ENCODE data around the gene LRMDA. TPM values are rescaled to one million over a fixed set of nuclear protein-coding genes. Genes with fewer than 3 reads are reported as not detected.

Gene LRMDA
- total RNA-seq, 1 donor from 2014 or later, result 29.9 TPM

GRCh38 chr10:76026905-76027304 lies 595.5 kb downstream of the LRMDA start:
- no peak for DNase-seq
- TF ChIP-seq CTCF (IDR thresholded peaks at IDR 0.05), result no peak
- no peaks in the 10 kb centered on the region for H3K27me3 ChIP-seq (ENCODE audit: low read depth)
- no peaks in the 10 kb centered on the region for H3K4me1 ChIP-seq
- intact Hi-C loops (cut with DNase I), result loop anchor here (5.0 kb wide), 1 partner anchor 620 kb away; no protein-coding TSS in a partner anchor
- H3K36me3 ChIP-seq, result no peaks in the 10 kb centered on the region
- H3K27ac ChIP-seq, result no peak overlapping the region
- no peak overlapping the region for H3K4me3 ChIP-seq
- H3K9me3 ChIP-seq, result no peaks in the 10 kb centered on the region
- peak; percentile 50 to 60 for ATAC-seq

GRCh38 chr10:76029782-76030181 lies 598.4 kb downstream of the LRMDA start:
- no peak for ATAC-seq
- intact Hi-C loops (cut with DNase I), result loop anchor here (5.0 kb wide), 1 partner anchor 622 kb away; no protein-coding TSS in a partner anchor
- no peaks in the 10 kb centered on the region for H3K9me3 ChIP-seq

GRCh38 chr10:76031099-76031498 lies 599.7 kb downstream of the LRMDA start:
- no peak for DNase-seq
- Histone ChIP-seq H3K27ac (no peak overlapping the region), H3K4me3 (no peak overlapping the region), H3K36me3 (no peaks in the 10 kb centered on the region), H3K4me1 (peaks cover 30% of the 10 kb centered on the region), H3K9me3 (no peaks in the 10 kb centered on the region), H3K27me3 (ENCODE audit: low read depth) (no peaks in the 10 kb centered on the region)
- intact Hi-C loops (cut with DNase I), result no loop called here
- TF ChIP-seq CTCF (IDR thresholded peaks at IDR 0.05), result no peak
- ATAC-seq, result no peak

More at GRCh38 chr10:76029782-76030181, 598.4 kb downstream of the LRMDA start:
- no peak for TF ChIP-seq CTCF (IDR thresholded peaks at IDR 0.05)
- no peaks in the 10 kb centered on the region for H3K36me3 ChIP-seq
- H3K4me1 ChIP-seq, result peaks cover 17% of the 10 kb centered on the region
- no peak overlapping the region for H3K4me3 ChIP-seq
- DNase-seq, result no peak
- H3K27me3 ChIP-seq (ENCODE audit: low read depth), result no peaks in the 10 kb centered on the region
- H3K27ac ChIP-seq, result no peak overlapping the region

- TF ChIP-seq CTCF (IDR thresholded peaks at IDR 0.05), result no peak
- Histone ChIP-seq H3K4me3 (no peak overlapping the region), H3K36me3 (no peaks in the 10 kb centered on the region), H3K27ac (no peak overlapping the region), H3K4me1 (peaks cover 32% of the 10 kb centered on the region), H3K9me3 (no peaks in the 10 kb centered on the region), H3K27me3 (ENCODE audit: low read depth) (no peaks in the 10 kb centered on the region)
- intact Hi-C loops (cut with DNase I), result no loop called here
- DNase-seq, result no peak
- no peak for ATAC-seq
These were observed 600.6 kb downstream of the LRMDA start for GRCh38 chr10:76031769-76032699.

GRCh38 chr10:76032700-76033039 lies 601.2 kb downstream of the LRMDA start:
- no peak for ATAC-seq
- intact Hi-C loops (cut with DNase I), result no loop called here
- Histone ChIP-seq H3K9me3 (no peaks in the 10 kb centered on the region), H3K4me1 (peaks cover 32% of the 10 kb centered on the region), H3K36me3 (no peaks in the 10 kb centered on the region), H3K27ac (no peak overlapping the region), H3K27me3 (ENCODE audit: low read depth) (no peaks in the 10 kb centered on the region), H3K4me3 (no peak overlapping the region)
- TF ChIP-seq CTCF (IDR thresholded peaks at IDR 0.05), result no peak
- DNase-seq, result no peak
